ENCODE measurements around the gene ALDH3A1. TPM values are rescaled to one million over a fixed set of nuclear protein-coding genes. Genes with fewer than 3 reads are reported as not detected.

Gene ALDH3A1
- total RNA-seq, 1 donor from 2014 or later = 1.0 TPM

DNA sequence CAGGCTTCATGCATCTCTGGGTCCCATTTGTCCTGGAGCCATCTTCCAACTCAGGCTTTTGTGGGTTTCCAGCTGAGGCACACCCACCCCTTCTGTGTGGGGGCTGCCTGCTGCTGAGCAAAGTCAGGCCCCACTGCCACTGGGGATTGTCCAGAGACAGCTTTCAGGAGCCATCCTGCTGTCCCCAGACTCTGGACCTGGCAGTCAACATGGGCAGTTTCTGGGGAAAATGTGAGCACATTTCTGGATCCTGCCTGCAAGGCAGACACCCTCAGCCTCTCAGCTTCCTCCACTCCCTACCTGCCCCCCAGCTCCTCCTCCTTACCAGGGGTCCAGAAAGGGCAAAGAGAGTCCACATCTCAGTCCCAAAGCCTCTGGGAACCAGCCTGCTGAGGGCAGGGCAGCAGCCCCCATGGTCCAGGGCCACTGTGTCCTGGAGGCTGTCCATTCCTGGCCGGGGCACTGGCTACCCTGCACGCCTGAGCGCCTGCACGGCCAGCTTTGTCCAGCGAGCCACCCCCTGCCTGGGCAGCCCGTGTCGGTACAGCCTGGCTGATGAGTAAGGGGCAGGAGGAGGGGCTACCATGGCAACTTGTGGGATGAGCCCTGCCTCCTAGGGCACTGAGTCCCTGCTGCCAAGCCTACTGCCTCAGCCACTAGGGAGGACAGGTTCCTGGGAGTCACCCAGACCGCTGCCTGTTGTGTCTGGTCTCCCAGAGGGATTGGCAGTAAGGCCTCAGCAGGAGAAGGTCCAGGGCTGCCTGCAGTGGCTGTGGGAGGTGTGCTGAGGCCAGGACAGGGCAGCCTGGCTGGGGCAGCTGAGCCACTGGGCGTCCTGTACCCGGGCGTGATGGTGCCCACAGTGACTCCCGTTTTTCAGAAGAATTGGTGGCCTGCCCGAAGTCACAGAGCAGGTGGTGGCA, 31.7 kb downstream of the ALDH3A1 start, which contains the start of gene SLC47A2:
TSS of gene SLC47A2 (minus strand) at position 477 of the 923 bp plus-strand sequence. CDS start at position 448, 29 bp downstream.
- H3K9me3 Mint-ChIP-seq (ENCODE audit: low read depth) = no peaks in the 10 kb centered on the region
- no peaks in the 10 kb centered on the region for H3K4me1 Mint-ChIP-seq (ENCODE audit: low read depth)
- no peaks in the 10 kb centered on the region for H3K36me3 Mint-ChIP-seq (ENCODE audit: insufficient read depth)
- H3K27me3 Mint-ChIP-seq = peaks cover 13% of the 10 kb centered on the region
- no peak within 1 kb of the TSS for H3K4me3 Mint-ChIP-seq (ENCODE audit: low read depth)
- no peak for DNase-seq (ENCODE audit: low spot score, unreplicated experiment)
- no peak within 1 kb of the TSS for H3K27ac Mint-ChIP-seq
- TF ChIP-seq, protein P1, sequence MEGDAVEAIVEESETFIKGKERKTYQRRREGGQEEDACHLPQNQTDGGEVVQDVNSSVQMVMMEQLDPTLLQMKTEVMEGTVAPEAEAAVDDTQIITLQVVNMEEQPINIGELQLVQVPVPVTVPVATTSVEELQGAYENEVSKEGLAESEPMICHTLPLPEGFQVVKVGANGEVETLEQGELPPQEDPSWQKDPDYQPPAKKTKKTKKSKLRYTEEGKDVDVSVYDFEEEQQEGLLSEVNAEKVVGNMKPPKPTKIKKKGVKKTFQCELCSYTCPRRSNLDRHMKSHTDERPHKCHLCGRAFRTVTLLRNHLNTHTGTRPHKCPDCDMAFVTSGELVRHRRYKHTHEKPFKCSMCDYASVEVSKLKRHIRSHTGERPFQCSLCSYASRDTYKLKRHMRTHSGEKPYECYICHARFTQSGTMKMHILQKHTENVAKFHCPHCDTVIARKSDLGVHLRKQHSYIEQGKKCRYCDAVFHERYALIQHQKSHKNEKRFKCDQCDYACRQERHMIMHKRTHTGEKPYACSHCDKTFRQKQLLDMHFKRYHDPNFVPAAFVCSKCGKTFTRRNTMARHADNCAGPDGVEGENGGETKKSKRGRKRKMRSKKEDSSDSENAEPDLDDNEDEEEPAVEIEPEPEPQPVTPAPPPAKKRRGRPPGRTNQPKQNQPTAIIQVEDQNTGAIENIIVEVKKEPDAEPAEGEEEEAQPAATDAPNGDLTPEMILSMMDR (IDR thresholded peaks at IDR 0.05; ENCODE audit: unreplicated experiment) = no peak

DNA sequence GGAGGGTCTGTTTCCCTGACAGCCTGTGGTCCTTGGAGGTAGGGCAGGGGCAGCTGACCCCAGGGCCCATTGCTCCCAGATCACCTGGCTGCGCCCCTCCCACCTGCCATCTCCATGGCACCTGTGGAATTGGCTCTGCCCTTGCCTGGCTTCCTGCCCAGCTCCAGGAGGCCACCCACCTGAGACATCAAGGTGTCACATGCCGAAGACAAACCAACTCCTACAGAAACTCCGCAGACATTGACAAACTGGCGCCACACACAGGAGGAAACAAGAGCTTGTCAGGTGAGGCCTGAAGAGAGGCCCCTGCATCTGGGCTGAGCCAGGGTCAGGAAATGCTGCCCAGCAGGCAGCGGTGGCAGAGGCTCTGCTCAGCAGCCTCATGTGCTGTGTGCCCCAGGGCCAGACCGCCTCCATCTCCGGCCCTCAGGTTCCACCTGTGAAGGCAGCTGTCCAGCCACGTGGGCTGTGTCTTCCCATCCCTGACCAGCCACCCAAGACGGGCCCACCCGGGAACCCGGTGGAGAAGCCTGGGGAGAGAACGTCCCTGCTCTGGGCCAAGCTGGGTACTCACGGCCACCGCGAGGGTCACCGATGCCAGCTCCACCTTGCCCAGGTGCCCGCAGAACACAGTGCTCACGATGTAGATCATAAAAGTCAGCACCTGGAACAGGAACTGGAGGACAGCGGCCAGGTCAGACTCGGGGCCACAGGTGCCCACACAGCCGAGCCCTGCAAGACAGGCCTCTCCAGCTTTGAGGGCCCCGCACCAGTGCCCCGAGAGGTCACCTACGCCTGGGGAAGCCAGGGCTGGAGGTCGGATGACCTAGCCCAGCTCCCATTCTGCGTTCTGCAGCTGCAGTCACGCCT, 33.3 kb downstream of the ALDH3A1 start:
- Mint-ChIP-seq H3K9me3 (ENCODE audit: low read depth) (no peaks in the 10 kb centered on the region), H3K4me1 (ENCODE audit: low read depth) (no peaks in the 10 kb centered on the region), H3K4me3 (ENCODE audit: low read depth) (no peak overlapping the region), H3K36me3 (ENCODE audit: insufficient read depth) (no peaks in the 10 kb centered on the region), H3K27ac (no peak overlapping the region), H3K27me3 (peaks cover 7% of the 10 kb centered on the region)
- DNase-seq (ENCODE audit: low spot score, unreplicated experiment) = no peak
- TF ChIP-seq, protein P1 (IDR thresholded peaks at IDR 0.05; ENCODE audit: unreplicated experiment) = no peak

DNA sequence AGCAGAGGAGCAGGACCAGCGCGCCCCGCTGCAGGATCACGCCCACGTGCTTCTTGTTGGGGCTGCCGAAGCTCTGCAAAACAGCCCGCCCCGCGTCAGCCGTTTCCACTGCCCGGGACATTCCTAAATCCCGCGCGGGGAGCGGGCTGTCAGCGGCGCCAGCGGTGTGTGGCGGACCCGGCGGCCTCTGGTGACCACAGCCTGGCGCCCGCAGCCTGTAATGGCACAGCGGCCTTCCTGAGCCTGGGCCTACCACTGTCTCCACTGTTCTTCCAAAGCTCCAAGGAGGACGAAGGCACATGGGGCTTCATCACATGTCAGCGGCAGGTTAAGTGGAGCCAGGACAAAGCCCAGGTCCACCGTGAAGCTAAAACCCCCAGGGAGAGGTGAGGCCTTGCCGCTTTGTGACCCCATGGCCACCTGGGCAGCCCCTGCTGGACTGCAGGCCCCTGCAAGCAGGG, 34.2 kb downstream of the ALDH3A1 start:
- Mint-ChIP-seq H3K4me3 (ENCODE audit: low read depth) (no peak overlapping the region), H3K9me3 (ENCODE audit: low read depth) (no peaks in the 10 kb centered on the region), H3K27me3 (peaks cover 3% of the 10 kb centered on the region), H3K4me1 (ENCODE audit: low read depth) (no peaks in the 10 kb centered on the region), H3K36me3 (ENCODE audit: insufficient read depth) (no peaks in the 10 kb centered on the region), H3K27ac (no peak overlapping the region)
- TF ChIP-seq, protein P1 (IDR thresholded peaks at IDR 0.05; ENCODE audit: unreplicated experiment) = no peak
- no peak for DNase-seq (ENCODE audit: low spot score, unreplicated experiment)

DNA sequence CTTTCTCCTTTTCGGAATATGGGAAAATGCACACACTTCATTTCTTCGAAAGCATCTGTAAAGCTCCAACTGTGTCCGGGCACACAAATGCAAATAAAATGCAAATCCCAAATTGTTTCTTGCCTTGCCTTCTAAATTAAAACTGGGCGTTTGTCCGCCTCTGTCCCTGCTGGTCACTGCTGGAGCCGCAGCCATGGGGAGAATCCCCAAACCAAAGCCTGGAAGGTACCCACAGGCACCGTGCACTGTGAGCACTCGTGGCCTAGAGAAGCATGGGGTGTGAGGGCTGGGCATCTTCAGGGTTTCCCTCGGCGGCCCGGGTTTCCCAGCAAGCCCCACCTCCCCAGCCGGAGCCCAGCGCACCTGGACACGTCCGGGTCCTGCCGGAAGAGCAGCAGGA, 34.6 kb downstream of the ALDH3A1 start:
- H3K4me3 Mint-ChIP-seq (ENCODE audit: low read depth) = no peak overlapping the region
- H3K9me3 Mint-ChIP-seq (ENCODE audit: low read depth) = no peaks in the 10 kb centered on the region
- TF ChIP-seq, protein P1 (IDR thresholded peaks at IDR 0.05; ENCODE audit: unreplicated experiment) = peak; percentile 34
- H3K4me1 Mint-ChIP-seq (ENCODE audit: low read depth) = no peaks in the 10 kb centered on the region
- H3K27ac Mint-ChIP-seq = no peak overlapping the region
- H3K27me3 Mint-ChIP-seq = peaks cover 3% of the 10 kb centered on the region
- no peak for DNase-seq (ENCODE audit: low spot score, unreplicated experiment)
- H3K36me3 Mint-ChIP-seq (ENCODE audit: insufficient read depth) = no peaks in the 10 kb centered on the region

DNA sequence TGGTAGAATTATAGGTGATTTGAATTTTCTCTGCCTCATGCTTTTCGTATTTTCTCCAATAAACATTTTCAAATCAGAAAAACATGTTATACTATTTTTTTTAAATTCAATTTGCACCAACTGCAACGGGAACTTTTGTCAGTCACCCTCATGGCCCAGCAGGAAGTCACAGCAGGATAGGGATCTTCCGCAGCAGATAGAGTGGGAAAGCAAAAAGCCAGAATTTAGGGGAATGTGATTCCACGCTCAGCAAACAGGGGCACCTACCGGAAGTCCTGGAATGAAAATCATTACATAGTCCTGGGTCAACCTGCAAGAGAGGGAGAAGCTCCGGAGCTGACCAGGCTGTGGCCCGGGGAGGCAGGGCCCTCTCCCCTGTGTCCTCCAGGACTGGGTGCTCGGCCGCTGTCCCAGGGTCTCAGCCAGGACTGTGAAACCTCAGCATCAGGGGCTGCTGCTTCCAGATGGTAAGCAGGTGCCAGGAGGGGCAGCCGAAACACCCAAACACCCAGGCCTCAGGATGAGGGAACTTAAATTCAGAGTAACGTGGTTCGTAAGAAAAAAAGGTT, 35.6 kb downstream of the ALDH3A1 start:
- Mint-ChIP-seq H3K4me3 (ENCODE audit: low read depth) (no peak overlapping the region), H3K36me3 (ENCODE audit: insufficient read depth) (no peaks in the 10 kb centered on the region), H3K4me1 (ENCODE audit: low read depth) (no peaks in the 10 kb centered on the region), H3K27ac (no peak overlapping the region), H3K27me3 (no peaks in the 10 kb centered on the region), H3K9me3 (ENCODE audit: low read depth) (no peaks in the 10 kb centered on the region)
- TF ChIP-seq, protein P1 (IDR thresholded peaks at IDR 0.05; ENCODE audit: unreplicated experiment) = no peak
- no peak for DNase-seq (ENCODE audit: low spot score, unreplicated experiment)

Measured in progenitor cell of endocrine pancreas (in vitro differentiated cells).